ENCODE results near the gene SCG3.

The SCG3 gene

DNA sequence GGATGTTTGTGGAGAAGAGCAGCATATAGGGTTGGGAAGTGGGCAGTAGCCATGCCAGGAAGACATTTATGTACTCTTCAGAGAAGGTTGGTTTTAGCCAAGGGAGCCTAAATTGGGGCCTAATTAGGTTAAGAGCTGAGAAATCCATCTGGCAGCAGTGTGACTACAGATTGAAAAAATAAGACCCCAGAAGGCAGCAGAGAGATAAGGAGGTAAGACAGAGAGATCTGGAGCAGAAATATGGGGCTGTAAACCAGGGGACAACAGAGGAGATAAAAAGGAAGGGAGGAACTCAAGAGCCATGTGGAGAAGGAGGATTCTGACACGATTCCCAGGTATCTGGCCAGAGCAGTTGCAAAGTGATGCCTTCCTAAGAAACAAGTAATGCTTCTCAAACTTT is 32.9 kb downstream of the SCG3 start:
- in situ Hi-C loops (cut with MboI; ENCODE audit: low sequenced_read_pairs, unreplicated experiment), result no loop called here
- no peak for DNase-seq (ENCODE audit: low spot score)
- TF ChIP-seq, protein P1, sequence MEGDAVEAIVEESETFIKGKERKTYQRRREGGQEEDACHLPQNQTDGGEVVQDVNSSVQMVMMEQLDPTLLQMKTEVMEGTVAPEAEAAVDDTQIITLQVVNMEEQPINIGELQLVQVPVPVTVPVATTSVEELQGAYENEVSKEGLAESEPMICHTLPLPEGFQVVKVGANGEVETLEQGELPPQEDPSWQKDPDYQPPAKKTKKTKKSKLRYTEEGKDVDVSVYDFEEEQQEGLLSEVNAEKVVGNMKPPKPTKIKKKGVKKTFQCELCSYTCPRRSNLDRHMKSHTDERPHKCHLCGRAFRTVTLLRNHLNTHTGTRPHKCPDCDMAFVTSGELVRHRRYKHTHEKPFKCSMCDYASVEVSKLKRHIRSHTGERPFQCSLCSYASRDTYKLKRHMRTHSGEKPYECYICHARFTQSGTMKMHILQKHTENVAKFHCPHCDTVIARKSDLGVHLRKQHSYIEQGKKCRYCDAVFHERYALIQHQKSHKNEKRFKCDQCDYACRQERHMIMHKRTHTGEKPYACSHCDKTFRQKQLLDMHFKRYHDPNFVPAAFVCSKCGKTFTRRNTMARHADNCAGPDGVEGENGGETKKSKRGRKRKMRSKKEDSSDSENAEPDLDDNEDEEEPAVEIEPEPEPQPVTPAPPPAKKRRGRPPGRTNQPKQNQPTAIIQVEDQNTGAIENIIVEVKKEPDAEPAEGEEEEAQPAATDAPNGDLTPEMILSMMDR (IDR thresholded peaks at IDR 0.05; ENCODE audit: borderline replicate concordance, control extremely low read depth, extremely low read depth, insufficient read depth, missing control alignments), result no peak

GRCh38 chr15:51714911-51715310 is 33.6 kb downstream of the SCG3 start:
- in situ Hi-C loops (cut with MboI; ENCODE audit: low sequenced_read_pairs, unreplicated experiment), result no loop called here
- no peak for DNase-seq (ENCODE audit: low spot score)
- TF ChIP-seq, protein P1 (IDR thresholded peaks at IDR 0.05; ENCODE audit: borderline replicate concordance, control extremely low read depth, extremely low read depth, insufficient read depth, missing control alignments), result no peak

- TF ChIP-seq, protein P1 (IDR thresholded peaks at IDR 0.05; ENCODE audit: borderline replicate concordance, control extremely low read depth, extremely low read depth, insufficient read depth, missing control alignments), result no peak
- no peak for DNase-seq (ENCODE audit: low spot score)
- in situ Hi-C loops (cut with MboI; ENCODE audit: low sequenced_read_pairs, unreplicated experiment), result no loop called here
Measured at GRCh38 chr15:51718219-51718618, 36.9 kb downstream of the SCG3 start.

- no peak for DNase-seq (ENCODE audit: low spot score)
- TF ChIP-seq, protein P1 (IDR thresholded peaks at IDR 0.05; ENCODE audit: borderline replicate concordance, control extremely low read depth, extremely low read depth, insufficient read depth, missing control alignments), result no peak
- in situ Hi-C loops (cut with MboI; ENCODE audit: low sequenced_read_pairs, unreplicated experiment), result no loop called here
Measured at GRCh38 chr15:51718746-51719145, 37.4 kb downstream of the SCG3 start.

DNA sequence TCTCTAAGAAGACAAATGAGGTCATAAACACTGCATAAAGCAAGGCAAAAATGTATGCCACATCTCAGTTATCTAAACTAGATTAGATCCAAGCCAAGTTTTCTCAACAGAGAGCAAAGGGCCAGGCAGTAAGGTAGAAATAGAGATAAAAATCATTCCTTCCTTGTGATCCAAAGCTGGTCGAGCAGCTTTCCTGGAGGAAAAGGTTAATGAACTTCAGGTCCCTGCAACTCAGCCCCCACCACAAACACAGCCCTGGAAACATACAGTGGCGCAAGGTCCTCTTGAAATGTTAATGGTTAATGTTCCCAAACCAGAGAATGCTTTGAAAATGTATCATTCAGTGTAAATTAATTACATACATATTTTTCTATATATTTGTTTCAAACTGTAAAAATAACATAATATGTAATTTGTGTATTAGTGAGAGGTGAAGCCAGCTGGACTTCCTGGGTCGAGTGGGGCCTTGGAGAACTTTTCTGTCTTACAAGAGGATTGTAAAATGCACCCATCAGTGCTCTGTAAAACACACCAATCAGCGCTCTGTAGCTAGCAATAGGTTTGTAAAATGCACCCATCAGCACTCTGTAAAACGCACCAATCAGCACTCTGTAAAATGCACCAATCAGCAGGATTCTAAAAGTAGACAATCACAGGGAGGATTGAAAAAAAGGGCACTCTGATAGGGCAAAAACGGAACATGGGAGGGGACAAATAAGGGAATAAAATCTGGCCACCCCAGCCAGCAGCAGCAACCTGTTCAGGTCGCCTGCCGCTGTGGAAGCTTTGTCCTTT is 39.1 kb downstream of the SCG3 start:
- no peak for DNase-seq (ENCODE audit: low spot score)
- in situ Hi-C loops (cut with MboI; ENCODE audit: low sequenced_read_pairs, unreplicated experiment), result no loop called here
- TF ChIP-seq, protein P1 (IDR thresholded peaks at IDR 0.05; ENCODE audit: borderline replicate concordance, control extremely low read depth, extremely low read depth, insufficient read depth, missing control alignments), result no peak

DNA sequence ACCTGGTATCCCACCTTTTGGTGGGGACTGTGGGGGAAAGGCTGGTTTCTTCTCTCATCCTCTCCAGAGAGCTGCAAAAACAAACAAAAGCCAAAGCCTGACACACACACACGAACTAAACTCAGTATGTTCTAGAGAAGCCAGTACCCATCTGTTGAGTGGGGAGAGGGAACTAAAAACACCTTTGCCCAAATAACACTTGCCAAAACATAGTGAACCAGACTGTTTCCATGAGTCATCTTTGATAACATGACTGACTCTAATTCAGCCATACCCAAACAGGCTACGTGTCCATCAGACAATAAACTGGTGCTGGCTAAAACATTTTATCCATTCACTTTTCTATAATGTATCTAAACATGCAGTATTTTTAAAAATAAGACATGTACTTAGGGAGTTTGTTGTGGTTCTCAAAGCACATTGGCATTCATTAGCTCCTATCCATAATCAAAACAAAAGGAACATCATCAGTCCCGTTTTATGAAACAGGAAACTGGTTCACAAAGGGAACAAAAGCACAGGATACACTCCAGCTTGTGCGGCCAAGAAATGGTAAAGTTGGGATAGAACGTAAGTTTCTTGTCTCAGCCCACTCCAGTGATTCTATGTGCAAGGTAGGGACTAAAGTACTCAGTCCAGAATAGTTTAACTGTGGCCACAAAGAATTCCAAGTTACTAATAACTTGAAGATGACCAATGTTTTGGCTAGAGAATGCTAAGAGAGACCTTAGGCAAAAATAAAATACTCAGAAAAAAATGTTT is 40.1 kb downstream of the SCG3 start:
- TF ChIP-seq, protein P1 (IDR thresholded peaks at IDR 0.05; ENCODE audit: borderline replicate concordance, control extremely low read depth, extremely low read depth, insufficient read depth, missing control alignments), result no peak
- in situ Hi-C loops (cut with MboI; ENCODE audit: low sequenced_read_pairs, unreplicated experiment), result no loop called here
- DNase-seq (ENCODE audit: low spot score), result no peak
